Measurements from ENCODE around the gene PIK3CG.
A peak's percentile ranks its signal among the peaks of the same experiment; 100 is the strongest.
"Not testable (repeated sequence)": the region's sequence is repeated elsewhere in the genome, so short reads cannot be mapped to it uniquely, and the experiment has no call there.

PIK3CG gene

DNA sequence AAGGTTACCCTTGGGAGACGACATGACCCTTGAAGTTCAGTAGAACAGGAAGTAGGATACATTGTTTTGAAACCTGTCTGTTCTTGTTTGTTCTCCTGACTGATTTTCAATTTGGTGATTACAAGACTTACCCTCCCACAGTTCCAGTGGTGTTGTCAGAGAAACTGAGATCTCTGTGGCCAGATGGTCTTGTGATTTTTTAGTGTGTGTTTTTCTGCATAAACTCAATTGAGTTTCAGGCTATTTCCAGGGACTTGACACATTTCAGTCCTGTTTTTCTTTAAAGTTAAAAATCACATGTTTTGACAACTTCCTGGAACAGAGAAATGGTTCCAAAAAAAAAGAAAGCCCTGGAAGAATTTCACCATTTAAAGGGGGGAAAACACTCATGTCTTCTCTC lies 22.3 kb downstream of the PIK3CG start:
- no peak for DNase-seq (ENCODE audit: low spot score)

DNA sequence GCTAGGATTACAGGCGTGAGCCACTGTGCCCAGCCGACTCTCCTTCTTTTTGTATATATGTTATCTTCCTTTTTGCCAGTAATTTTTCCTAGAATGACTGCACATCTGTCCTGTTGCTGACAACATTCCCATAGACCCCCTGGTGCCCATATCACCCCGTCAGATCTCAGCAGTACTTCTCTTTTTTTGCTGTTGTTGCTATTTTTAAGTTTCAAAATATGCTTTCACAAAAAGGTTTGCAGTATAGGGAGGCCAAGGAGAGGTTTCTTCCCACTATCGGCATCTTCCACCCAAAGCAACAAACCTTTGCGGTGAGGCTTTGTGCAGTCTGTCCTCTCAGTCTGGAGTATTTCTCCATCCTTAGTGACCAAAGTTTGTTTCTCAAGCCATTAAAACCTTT lies 23.1 kb downstream of the PIK3CG start:
- DNase-seq (ENCODE audit: low spot score): no peak

DNA sequence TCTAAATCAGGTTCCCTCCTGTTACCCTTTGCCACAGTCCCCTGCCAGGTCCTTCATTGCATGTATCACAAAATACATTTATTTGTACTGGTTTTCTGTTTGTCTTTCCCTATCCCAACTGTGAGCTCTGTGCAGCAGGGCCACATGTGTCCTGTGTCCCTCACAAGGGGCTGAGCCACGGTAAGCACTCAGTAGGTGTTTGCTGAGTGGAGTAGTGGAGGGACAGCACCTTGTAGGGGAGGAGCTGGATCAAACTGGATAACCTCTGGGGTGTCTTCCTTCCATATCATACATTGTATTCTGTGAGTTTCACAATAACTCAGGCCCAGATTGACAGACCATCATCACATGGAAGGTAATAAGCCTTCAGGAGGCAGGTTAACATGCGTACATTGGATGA lies 25.9 kb downstream of the PIK3CG start:
- DNase-seq (ENCODE audit: low spot score): no peak

GRCh38 chr7:106891548-106892410 lies 26.7 kb downstream of the PIK3CG start:
- DNase-seq (ENCODE audit: low spot score): peak; percentile 20

DNA sequence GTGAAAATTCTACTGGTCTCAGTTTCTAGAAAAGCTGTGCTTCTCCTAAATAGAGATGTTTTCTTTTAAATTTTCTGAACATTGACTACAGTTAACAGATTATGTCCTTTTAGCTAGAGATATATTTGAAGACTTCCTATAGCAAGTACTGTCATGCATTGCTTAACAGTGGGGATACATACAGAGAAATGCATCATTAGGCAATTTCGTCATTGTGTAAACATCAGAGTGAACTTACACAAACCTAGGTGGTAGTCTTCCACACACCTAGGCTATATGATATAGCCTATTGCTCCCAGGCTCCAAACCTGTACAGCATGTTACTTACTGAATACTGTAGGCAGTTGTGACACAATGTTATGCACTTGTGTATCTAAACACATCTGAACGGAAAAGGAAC lies 28.5 kb downstream of the PIK3CG start:
- no peak for DNase-seq (ENCODE audit: low spot score)

DNA sequence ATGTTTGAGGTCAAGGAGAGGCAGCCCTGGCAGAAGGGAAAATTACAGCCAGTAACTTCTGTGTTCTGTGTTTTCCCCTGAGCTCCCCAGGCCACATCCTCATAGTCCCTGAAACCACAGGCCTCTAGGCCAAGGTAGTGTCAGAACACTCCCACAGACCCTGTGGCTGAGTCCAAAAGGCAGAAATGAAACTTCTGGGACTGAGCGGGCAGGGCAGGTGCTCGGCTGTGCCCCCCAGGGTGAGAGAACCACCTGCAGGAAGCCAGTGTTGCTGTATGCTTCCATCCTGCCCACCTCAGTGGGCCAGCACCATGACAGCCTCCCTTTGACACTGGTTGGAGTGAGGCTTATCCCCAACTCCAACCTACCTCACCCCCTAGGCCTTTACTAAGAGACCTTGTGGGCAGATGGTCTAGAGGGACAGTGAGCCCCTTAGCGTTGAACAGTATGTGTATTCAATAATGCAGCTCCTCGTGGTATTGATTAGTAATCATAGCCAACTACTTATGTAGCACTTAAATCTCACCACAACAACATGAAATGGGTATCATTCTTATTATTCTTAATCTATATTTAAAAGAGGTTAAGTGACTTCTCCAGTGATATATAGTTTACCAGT lies 30.3 kb downstream of the PIK3CG start:
- DNase-seq (ENCODE audit: low spot score): peak; percentile 83

DNA sequence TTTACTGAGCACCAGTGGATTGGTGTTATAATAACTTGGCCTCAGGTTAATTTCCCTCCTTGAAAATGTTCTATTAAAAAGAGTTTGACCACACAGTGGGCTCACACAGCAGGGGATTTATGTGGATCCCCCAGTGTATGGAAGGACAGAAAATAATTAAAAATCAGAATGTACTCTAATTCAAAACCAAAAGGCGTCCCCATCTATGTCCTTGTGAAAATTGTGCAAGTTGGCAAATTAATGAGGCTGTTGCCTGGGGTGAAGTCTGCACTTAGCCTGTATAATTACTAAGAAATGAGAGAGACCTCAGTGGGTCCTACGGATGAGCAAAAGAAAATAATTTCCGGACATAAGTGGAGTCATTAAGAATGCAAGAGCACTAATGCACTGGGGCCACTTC lies 31.1 kb downstream of the PIK3CG start:
- no peak for DNase-seq (ENCODE audit: low spot score)

- not testable (repeated sequence) for DNase-seq (ENCODE audit: low spot score)
These were observed 32.5 kb downstream of the PIK3CG start for GRCh38 chr7:106897553-106897952.

DNA sequence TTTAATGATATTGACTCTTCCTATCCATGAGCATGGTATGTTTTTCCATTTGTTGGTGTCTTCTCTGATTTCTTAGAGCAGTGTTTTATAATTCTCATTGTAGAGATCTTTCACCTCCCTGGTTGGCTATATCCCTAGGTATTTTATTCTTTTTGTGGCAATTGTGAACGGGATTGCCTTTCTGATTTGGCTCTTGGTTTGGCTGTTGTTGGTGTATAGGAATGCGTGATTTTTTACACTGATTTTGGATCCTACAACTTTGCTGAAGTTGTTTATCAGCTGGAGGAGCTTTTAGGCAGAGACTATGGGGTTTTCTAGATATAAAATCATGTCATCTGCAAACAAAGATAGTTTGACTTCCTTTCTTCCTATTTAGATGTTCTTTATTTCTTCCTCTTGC lies 33.9 kb downstream of the PIK3CG start:
- DNase-seq (ENCODE audit: low spot score): not testable (repeated sequence)

DNA sequence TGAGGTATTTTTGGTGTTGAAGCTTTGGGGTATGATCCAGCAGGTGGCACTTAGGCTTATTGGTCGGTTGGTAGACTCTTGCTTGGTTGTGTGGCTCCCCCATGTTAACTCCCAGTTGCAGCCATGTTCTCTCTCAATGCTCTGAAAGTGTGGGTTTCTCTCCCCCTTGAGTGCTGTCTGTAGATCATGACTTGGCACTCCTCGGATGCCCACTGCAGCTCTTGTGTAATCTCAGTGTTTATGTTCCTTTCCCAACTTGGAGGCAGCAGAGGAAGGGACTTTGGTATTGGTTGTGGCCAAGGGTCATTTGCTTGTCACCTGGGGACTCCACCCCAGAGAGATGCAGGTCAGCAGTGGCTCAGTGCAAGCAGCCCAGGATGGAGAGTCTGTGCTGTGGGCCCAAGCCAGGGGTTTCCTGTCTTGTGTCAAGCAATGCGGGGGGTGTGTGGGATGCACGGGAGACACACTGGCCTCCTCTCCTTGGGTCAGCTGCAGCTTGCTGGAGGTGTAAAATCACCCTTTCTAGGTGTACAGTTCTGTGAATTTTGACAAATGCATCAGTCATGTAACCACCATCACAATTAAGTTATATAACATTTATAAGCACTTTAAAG lies 36.9 kb downstream of the PIK3CG start:
- no peak for DNase-seq (ENCODE audit: low spot score)

DNA sequence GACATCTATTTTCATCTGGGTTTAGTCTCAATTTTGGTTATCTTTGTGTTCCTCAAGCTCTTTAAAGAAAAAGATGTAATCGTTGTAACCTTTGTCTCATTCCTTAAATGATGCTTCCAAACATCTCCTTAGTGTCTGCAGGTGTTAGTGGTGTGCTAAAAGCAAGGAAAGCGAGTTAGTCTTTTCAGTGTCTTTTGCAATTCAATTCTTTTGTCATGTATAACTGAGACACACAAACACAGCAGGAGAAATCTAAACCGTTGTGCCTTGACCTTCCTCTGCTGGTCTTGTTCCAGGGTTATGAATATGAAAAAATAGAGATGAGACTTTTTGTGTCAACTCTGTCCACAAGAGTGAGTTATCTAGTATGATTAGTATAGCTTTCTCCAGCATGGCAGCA lies 40.7 kb downstream of the PIK3CG start:
- DNase-seq (ENCODE audit: low spot score): no peak

DNA sequence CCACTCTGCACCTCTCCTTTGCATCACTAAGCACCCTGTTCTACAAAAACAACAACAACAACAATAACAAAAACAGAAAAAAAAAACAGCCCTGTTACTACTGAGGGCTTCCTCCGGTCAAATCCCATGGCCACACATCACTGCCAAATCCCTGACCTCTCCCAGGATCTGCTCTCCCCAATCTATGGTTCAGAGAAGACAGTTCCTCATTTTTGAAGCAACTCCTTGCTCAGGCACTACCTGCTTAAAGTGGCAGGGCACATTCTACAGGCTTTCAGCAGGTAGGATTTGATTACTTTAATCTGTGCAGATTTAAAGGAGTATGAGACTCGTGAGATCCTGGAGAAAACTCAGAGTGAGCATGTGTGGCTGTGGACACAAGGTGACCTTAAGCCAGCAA lies 46.9 kb downstream of the PIK3CG start:
- DNase-seq (ENCODE audit: low spot score): no peak

DNA sequence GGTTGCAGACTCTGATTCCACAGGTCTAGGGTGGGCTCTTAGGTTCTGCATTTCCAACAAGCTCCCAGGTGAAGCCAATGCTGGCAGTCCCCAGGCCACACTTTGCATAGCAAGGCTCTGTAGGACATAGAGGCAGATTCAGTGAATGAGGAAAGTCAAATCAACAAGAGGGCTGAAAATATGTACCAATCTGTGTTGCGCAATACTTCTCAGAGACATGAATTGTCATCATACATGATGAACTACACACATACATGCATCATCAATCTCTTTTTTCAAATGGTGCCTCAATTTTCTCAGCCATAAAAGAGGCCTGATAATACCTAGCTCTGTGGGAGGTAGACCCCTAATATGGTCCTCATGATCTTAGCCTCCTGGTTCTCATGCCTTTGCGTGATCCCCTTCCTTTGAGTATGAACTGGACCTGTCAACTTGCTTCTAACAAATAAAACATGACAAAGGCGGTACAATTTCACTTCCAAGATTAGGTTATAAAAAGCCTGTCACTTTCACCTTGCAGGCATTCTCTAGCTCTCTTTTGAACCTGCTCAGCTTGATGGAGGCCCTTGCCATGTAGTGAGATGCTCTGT lies 49.0 kb downstream of the PIK3CG start:
- no peak for DNase-seq (ENCODE audit: low spot score)

DNA sequence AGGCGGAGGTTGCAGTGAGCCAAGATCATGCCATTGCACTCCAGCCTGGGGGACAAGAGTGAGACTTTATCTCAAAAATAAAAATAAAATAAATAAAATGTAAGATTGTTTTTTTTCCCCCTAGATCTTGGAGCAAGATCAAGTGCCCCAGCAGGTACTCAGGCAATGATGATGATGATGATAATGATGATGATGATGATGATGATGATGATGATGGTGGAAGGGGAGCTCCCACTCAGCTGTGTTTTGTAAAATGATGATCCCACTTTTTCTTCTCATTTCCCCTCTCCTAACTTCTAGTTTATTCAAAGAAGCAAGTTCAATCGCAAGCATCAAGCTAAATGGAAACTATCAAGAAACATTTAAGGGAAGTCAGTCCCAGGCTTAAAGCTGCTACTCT lies 50.3 kb downstream of the PIK3CG start:
- DNase-seq (ENCODE audit: low spot score): no peak

- no peak for DNase-seq (ENCODE audit: low spot score)
These were observed 50.8 kb downstream of the PIK3CG start for GRCh38 chr7:106915873-106916272.

DNA sequence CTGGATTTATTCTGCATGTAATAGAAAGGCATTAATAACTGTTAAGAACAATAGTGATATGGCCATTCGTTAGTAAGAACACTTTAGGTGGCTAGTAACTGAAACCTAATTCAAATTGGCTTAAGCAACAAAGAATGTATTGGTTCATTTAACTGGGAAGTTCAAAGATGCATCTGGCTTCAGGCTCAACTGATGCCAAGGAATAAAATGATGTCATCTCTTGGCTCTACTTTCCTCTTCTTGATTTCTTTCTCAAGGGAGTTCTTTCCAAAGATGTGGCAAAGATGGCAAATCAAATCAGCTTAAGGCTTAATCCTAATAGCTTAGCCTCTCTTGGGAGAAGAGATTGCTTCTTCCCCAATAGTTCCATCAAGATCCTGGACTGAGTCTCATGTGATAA lies 51.6 kb downstream of the PIK3CG start:
- no peak for DNase-seq (ENCODE audit: low spot score)

GRCh38 chr7:106918991-106919390 lies 53.9 kb downstream of the PIK3CG start:
- no peak for DNase-seq (ENCODE audit: low spot score)

GRCh38 chr7:106924468-106924867 lies 59.4 kb downstream of the PIK3CG start:
- not testable (repeated sequence) for DNase-seq (ENCODE audit: low spot score)

GRCh38 chr7:106926892-106927291 lies 61.8 kb downstream of the PIK3CG start:
- DNase-seq (ENCODE audit: low spot score): no peak

GRCh38 chr7:106927536-106927935 lies 62.5 kb downstream of the PIK3CG start:
- DNase-seq (ENCODE audit: low spot score): no peak

DNA sequence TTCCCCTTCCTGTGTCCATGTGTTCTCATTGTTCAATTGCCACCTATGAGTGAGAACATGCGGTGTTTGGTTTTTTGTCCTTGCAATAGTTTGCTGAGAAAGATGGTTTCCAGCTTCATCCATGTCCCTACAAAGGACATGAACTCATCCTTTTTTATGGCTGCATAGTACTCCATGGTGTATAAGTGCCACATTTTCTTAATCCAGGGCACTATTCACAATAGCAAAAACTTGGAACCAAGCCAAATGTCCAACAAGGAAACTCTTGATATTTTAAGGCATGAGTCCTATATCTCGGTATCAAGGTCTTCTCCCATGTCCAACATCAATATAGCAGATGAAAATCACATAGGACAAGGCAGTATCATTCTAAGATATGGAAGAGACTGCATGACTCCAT lies 64.5 kb downstream of the PIK3CG start:
- not testable (repeated sequence) for DNase-seq (ENCODE audit: low spot score)

DNA sequence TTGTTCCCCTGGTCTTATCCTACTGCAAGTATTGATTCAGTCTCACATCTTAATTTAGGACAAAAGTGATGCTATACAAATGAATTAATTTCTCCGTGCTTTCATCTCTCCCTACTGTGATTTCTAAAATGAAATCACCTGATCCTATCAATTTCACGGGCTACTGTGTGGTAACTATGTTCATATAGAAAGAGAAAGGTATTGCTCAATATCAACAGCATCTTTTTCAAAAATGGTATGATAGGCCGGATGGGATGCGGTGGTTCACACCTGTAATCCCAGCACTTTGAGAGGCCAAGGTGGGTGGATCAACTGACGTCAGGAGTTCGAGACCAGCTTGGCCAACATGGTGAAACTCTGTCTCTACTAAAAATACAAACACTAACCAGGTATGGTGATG lies 71.2 kb downstream of the PIK3CG start:
- no peak for DNase-seq (ENCODE audit: low spot score)

- not testable (repeated sequence) for DNase-seq (ENCODE audit: low spot score)
These were observed 73.0 kb downstream of the PIK3CG start for GRCh38 chr7:106938122-106938521.

Data from NAMALWA (cell line).